Hepatocyte (in vitro differentiated cells): ENCODE results near the gene PYCR2.

Experiments
- CTCF ChIP-seq: fragments of 200-600 bp; sonication (generic); IDR thresholded peaks from 2 replicates; pipeline ENCODE4 v1.5.1; 2016; ENCODE audit warnings: antibody characterized with exemption, mild to moderate bottlenecking; ENCODE audit not compliant: poor library complexity
- EZH2 ChIP-seq: fragments of 200-600 bp; sonication (generic); IDR thresholded peaks from 2 replicates; pipeline ENCODE4 v1.6.1; 2016; ENCODE audit warnings: antibody characterized with exemption, mild to moderate bottlenecking, borderline replicate concordance

DNA sequence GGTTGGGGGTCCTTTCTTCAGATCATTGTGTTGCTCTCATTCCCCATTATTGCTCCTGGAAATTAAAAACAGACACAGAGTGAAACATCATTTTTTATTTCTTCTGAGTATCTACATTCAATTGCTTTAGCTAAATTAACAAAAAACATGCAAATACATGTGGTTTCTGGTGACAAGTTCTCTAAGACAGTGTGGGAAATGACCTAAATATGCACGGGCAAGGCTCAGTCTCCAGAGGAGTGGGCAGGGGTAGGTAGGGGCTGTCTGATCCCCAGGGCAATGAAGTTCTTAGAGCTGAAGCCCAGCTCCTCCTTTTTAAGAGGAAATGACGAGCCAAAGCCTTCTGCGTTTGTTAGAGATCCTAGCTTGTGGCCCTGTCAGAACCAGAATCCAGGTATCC is 12.5 kb upstream of the PYCR2 start:
- TF ChIP-seq CTCF (no peak), EZH2 (no peak)
